Osteoblast (primary cell): Measurements from ENCODE around the gene DFFB. TPM values are rescaled to one million over a fixed set of nuclear protein-coding genes. Genes with fewer than 3 reads are reported as not detected.

ENCODE experiments used
- DNase-seq: peaks from one replicate; pipeline ENCODE4 v3.0.0; 2011; ENCODE audit warnings: low spot score, mixed read lengths; ENCODE audit not compliant: insufficient read length; ENCODE audit errors: missing footprints
- H2AFZ ChIP-seq: 2 replicates; pipeline ENCODE4 v1.6.0; 2011; ENCODE audit warnings: mild to moderate bottlenecking, low read length
- H3K27ac ChIP-seq: 2 replicates; pipeline ENCODE4 v1.5.1; 2011; ENCODE audit warnings: mild to moderate bottlenecking, low read depth, low read length, moderate library complexity
- H3K27me3 ChIP-seq: 2 replicates; pipeline ENCODE4 v1.6.0; 2012; ENCODE audit warnings: mild to moderate bottlenecking, control low read depth, inconsistent platforms, low read length, moderate library complexity; ENCODE audit not compliant: insufficient read depth
- H3K36me3 ChIP-seq: 2 replicates; pipeline ENCODE4 v1.5.1; 2011; ENCODE audit warnings: mild to moderate bottlenecking, low read length, control low read depth, moderate library complexity; ENCODE audit not compliant: insufficient read depth
- H3K4me1 ChIP-seq: 2 replicates; pipeline ENCODE4 v1.5.1; 2011; ENCODE audit warnings: mild to moderate bottlenecking, low read length, control low read depth, moderate library complexity; ENCODE audit not compliant: insufficient read depth
- H3K4me2 ChIP-seq: 2 replicates; pipeline ENCODE4 v1.6.0; 2011; ENCODE audit warnings: mild to moderate bottlenecking, low read length; ENCODE audit not compliant: insufficient read depth
- H3K4me3 ChIP-seq: fragments of 200-600 bp; sonication (generic); 3 replicates; pipeline ENCODE4 v1.5.1; 2012; ENCODE audit warnings: mild to moderate bottlenecking, low read length, inconsistent platforms; ENCODE audit not compliant: insufficient read depth
- H3K79me2 ChIP-seq: 2 replicates; pipeline ENCODE4 v1.6.0; 2012; ENCODE audit warnings: mild to moderate bottlenecking, low read length, control low read depth, inconsistent platforms; ENCODE audit not compliant: insufficient read depth
- H3K9me3 ChIP-seq: 2 replicates; pipeline ENCODE4 v1.5.1; 2011; ENCODE audit warnings: low read depth, low read length, control low read depth
- H4K20me1 ChIP-seq: 2 replicates; pipeline ENCODE4 v1.6.0; 2012; ENCODE audit warnings: mild to moderate bottlenecking, low read length, control low read depth; ENCODE audit not compliant: insufficient read depth
- total RNA-seq: library from RNA; depleted of rRNA; stranded (reverse); fragments of >200 nt; gene quantifications from 2 replicates; pipeline ENCODE4 v1.2.3, GENCODE V29; 2012
- TF ChIP-seq, protein P1 (sequence below): IDR thresholded peaks from 2 replicates; pipeline ENCODE4 v1.5.1; 2011; ENCODE audit warnings: mild to moderate bottlenecking, low read depth, low read length, moderate library complexity; ENCODE audit errors: extremely low read depth

The DFFB gene
- total RNA-seq, 1 donor: 5.1 TPM

DNA sequence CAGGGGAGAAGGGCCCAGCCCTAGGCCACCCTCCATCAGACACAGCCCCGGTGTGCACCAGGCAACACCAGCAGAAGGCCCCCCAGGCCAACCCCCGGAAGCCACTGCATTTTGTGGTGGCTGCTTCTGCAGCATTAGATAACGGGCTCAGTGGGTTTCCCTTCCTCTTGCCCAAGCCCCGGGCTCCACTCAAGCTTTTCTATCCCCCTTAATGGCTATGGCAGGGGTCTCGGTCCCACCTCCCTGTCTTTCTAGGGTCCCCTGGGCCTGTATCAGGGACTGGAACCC is 23.9 kb downstream of the DFFB start:
- H3K27ac ChIP-seq: no peak overlapping the region
- H3K79me2 ChIP-seq: no peaks in the 10 kb centered on the region
- no peak for DNase-seq
- H3K36me3 ChIP-seq: peaks cover 13% of the 10 kb centered on the region
- H3K27me3 ChIP-seq: no peaks in the 10 kb centered on the region
- no peak overlapping the region for H3K4me3 ChIP-seq
- no peak overlapping the region for H3K4me2 ChIP-seq
- TF ChIP-seq, protein P1, sequence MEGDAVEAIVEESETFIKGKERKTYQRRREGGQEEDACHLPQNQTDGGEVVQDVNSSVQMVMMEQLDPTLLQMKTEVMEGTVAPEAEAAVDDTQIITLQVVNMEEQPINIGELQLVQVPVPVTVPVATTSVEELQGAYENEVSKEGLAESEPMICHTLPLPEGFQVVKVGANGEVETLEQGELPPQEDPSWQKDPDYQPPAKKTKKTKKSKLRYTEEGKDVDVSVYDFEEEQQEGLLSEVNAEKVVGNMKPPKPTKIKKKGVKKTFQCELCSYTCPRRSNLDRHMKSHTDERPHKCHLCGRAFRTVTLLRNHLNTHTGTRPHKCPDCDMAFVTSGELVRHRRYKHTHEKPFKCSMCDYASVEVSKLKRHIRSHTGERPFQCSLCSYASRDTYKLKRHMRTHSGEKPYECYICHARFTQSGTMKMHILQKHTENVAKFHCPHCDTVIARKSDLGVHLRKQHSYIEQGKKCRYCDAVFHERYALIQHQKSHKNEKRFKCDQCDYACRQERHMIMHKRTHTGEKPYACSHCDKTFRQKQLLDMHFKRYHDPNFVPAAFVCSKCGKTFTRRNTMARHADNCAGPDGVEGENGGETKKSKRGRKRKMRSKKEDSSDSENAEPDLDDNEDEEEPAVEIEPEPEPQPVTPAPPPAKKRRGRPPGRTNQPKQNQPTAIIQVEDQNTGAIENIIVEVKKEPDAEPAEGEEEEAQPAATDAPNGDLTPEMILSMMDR: no peak
- H2AFZ ChIP-seq: no peak overlapping the region
- peaks cover 4% of the 10 kb centered on the region for H3K9me3 ChIP-seq
- no peaks in the 10 kb centered on the region for H4K20me1 ChIP-seq
- no peaks in the 10 kb centered on the region for H3K4me1 ChIP-seq

DNA sequence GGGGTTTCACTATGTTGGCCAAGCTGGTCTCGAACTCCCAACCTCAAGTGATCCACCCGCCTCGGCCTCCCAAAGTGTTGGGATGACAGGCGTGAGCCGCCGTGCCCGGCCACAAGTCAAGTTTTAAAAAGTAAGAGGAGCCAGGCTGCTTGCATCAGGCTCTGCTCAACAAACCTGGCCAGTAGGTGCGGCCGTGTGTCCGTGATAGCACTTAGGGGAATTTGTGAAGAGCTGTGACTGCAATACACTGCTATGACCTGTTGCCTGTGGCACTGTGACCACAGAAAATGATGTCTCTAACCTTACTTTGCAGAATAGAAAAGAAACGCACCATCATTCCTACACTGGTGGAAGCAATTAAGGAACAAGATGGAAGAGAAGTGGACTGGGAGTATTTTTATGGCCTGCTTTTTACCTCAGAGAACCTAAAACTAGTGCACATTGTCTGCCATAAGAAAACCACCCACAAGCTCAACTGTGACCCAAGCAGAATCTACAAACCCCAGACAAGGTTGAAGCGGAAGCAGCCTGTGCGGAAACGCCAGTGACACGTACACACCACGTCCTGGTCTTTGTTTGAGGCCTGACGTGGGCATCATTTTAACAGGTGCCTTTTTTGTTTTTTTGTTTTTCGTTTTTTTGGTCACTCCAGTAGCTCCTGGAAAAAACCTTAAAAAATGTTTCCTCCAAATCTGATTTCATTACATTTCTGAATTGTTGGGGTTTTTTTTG is 26.1 kb downstream of the DFFB start:
- no peak overlapping the region for H2AFZ ChIP-seq
- H3K79me2 ChIP-seq: no peaks in the 10 kb centered on the region
- no peak overlapping the region for H3K4me2 ChIP-seq
- H3K9me3 ChIP-seq: peaks cover 4% of the 10 kb centered on the region
- H3K4me3 ChIP-seq: no peak overlapping the region
- TF ChIP-seq, protein P1: no peak
- H3K27me3 ChIP-seq: no peaks in the 10 kb centered on the region
- peaks cover 15% of the 10 kb centered on the region for H3K36me3 ChIP-seq
- no peak for DNase-seq
- H3K4me1 ChIP-seq: no peaks in the 10 kb centered on the region
- no peaks in the 10 kb centered on the region for H4K20me1 ChIP-seq
- no peak overlapping the region for H3K27ac ChIP-seq

DNA sequence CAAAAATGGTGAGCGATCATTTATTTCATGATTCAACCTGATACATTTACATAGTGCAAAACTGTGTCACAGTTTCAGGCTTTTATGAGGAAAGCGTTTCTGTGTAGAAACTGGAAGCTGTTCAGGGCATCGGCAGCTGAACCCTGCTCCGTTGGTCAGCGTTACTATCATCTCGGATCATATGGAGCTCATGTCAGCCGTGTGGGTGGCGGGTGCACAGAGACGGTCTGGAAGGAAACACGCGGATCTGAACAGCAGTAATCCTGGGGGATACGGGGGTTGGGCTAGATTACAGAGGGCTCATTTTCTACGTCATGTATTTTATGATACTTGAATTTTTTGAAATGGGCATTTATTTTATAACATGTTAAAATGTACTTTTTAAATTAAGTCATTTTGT is 27.7 kb downstream of the DFFB start:
- H3K79me2 ChIP-seq: no peaks in the 10 kb centered on the region
- H3K4me2 ChIP-seq: no peak overlapping the region
- no peaks in the 10 kb centered on the region for H3K4me1 ChIP-seq
- no peak overlapping the region for H3K27ac ChIP-seq
- no peaks in the 10 kb centered on the region for H4K20me1 ChIP-seq
- no peak overlapping the region for H2AFZ ChIP-seq
- TF ChIP-seq, protein P1: no peak
- H3K27me3 ChIP-seq: no peaks in the 10 kb centered on the region
- no peak for DNase-seq
- no peaks in the 10 kb centered on the region for H3K9me3 ChIP-seq
- H3K4me3 ChIP-seq: no peak overlapping the region
- peaks cover 17% of the 10 kb centered on the region for H3K36me3 ChIP-seq

DNA sequence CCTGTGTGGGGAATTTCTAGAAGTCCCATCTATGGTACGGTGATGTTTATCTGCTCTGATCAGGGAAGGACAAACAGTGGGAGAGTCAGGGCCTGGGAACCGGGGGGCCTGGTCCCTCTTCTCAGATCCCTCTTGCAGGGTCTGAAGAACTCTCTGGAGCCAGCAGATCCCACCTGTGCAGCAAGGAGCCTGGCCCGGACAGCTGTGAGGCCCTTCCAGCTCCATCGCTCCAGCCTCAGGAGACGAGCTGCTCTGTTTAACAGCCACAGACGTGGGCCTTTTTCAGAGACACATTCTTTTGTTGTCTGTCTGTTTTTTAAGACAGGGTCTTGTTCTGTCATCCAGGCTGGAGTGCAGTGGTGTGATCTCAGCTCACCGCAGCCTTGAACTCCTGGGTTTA is 28.3 kb downstream of the DFFB start:
- Histone ChIP-seq H3K4me1 (no peaks in the 10 kb centered on the region), H3K79me2 (peaks cover 2% of the 10 kb centered on the region), H3K9me3 (no peaks in the 10 kb centered on the region), H3K36me3 (peaks cover 23% of the 10 kb centered on the region), H4K20me1 (no peaks in the 10 kb centered on the region), H3K4me2 (no peak overlapping the region), H2AFZ (no peak overlapping the region), H3K27ac (no peak overlapping the region), H3K4me3 (no peak overlapping the region), H3K27me3 (no peaks in the 10 kb centered on the region)
- peak; percentile 13 for DNase-seq
- TF ChIP-seq, protein P1: no peak
